ENCODE data around the gene ARCN1.
A peak's percentile ranks its signal among the peaks of the same experiment; 100 is the strongest.

Gene ARCN1

DNA sequence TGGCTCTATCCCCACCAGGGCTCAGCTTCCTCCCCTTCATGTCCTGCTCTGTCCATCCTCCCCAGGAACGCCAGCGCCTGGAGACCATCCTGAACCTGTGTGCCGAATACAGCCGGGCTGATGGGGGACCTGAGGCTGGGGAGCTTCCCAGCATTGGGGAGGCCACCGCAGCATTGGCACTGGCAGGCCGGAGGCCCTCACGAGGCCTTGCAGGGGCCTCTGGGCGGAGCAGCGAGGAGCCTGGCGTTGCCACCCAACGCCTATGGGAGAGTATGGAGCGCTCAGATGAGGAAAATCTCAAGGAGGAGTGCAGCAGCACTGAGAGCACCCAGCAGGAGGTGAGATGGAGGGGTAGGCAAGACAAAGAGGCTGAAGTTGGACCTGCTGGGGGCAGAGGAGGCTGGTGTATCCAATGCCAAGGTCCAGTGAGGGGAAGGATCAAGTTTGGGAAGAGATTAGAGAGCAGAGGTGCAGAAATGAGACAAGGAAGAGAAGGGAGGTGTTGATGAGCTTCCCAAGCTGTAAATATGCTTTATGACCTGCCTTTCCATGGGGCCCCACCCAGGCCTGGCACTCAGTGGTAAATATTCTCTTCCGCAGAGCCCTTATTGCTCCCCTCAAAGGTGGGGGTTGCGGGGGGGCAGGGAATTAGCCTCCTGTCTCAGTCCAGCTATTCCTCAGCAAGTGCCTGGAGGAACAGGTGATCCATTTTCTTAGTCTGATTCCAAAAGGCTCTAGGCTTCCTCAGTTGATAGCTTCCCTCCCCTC is 59.1 kb downstream of the ARCN1 start:
- H2BK12ac ChIP-seq (ENCODE audit: low read length in 2 of 2): no peak overlapping the region
- 93% methylated on average over 14 of the region's 14 CpGs for WGBS
- H3K9ac ChIP-seq (ENCODE audit: low read length): no peak overlapping the region
- H3K4ac ChIP-seq (ENCODE audit: low read depth in 1 of 2, low read length in 2 of 2): no peak overlapping the region
- H3K79me1 ChIP-seq (replicated peaks; ENCODE audit: low read length, poor library complexity, severe bottlenecking): peaks cover 56% of the 10 kb centered on the region
- no peak overlapping the region for H3K27ac ChIP-seq (ENCODE audit: low read length, poor library complexity, severe bottlenecking)
- H3K27me3 ChIP-seq (ENCODE audit: control insufficient read depth in 1 of 2, insufficient read depth in 1 of 2, low read length in 2 of 2): no peaks in the 10 kb centered on the region
- peaks cover 87 to 98% of the 10 kb centered on the region in 2 experiments for H3K36me3 ChIP-seq (ENCODE audit: control insufficient read depth in 1 of 2, insufficient read depth in 2 of 2, low read depth in 1 of 2, low read length in 2 of 2)
- no peak overlapping the region for H3K4me2 ChIP-seq (ENCODE audit: low read length, poor library complexity, severe bottlenecking)
- H3K23ac ChIP-seq (ENCODE audit: low read length in 2 of 2): no peak overlapping the region
- no peak overlapping the region for H2AFZ ChIP-seq (ENCODE audit: low read depth, low read length)
- no peak overlapping the region for H2BK15ac ChIP-seq (ENCODE audit: low read depth, poor library complexity, severe bottlenecking)
- DNase-seq: no peak
- H3K9me3 ChIP-seq (ENCODE audit: control insufficient read depth, low read length): no peaks in the 10 kb centered on the region
- H3K14ac ChIP-seq (ENCODE audit: low read length in 2 of 2): no peak overlapping the region
- H2AK5ac ChIP-seq (ENCODE audit: low read length, severe bottlenecking): no peak overlapping the region
- H3K4me1 ChIP-seq (ENCODE audit: control insufficient read depth, insufficient read depth, low read depth, low read length): peaks cover 33% of the 10 kb centered on the region
- no peak overlapping the region for H4K91ac ChIP-seq (ENCODE audit: low read length)
- no peak overlapping the region for H4K8ac ChIP-seq (ENCODE audit: low read length)
- H3K18ac ChIP-seq (ENCODE audit: low read depth in 1 of 2, low read length in 2 of 2): no peak overlapping the region
- no peak overlapping the region for H2BK120ac ChIP-seq (ENCODE audit: low read depth, low read length)
- no peak overlapping the region for H3K4me3 ChIP-seq (ENCODE audit: insufficient read depth in 1 of 2, low read depth in 1 of 2, low read length in 2 of 2)
- no peak overlapping the region for H2BK5ac ChIP-seq (ENCODE audit: low read depth, low read length, poor library complexity, severe bottlenecking)

- Histone ChIP-seq H3K36me3 (ENCODE audit: control insufficient read depth in 1 of 2, insufficient read depth in 2 of 2, low read depth in 1 of 2, low read length in 2 of 2) (peaks cover 82 to 95% of the 10 kb centered on the region in 2 experiments), H3K4me3 (ENCODE audit: insufficient read depth in 1 of 2, low read depth in 1 of 2, low read length in 2 of 2) (no peak overlapping the region), H3K4ac (ENCODE audit: low read depth in 1 of 2, low read length in 2 of 2) (no peak overlapping the region), H2BK120ac (ENCODE audit: low read depth, low read length) (no peak overlapping the region), H3K79me1 (replicated peaks; ENCODE audit: low read length, poor library complexity, severe bottlenecking) (peaks cover 51% of the 10 kb centered on the region), H3K27ac (ENCODE audit: low read length, poor library complexity, severe bottlenecking) (no peak overlapping the region), H3K14ac (ENCODE audit: low read length in 2 of 2) (peak overlapping the region in 1 of 2 experiments; percentile 19), H4K91ac (ENCODE audit: low read length) (no peak overlapping the region), H2AK5ac (ENCODE audit: low read length, severe bottlenecking) (no peak overlapping the region), H2AFZ (ENCODE audit: low read depth, low read length) (no peak overlapping the region), H3K4me2 (ENCODE audit: low read length, poor library complexity, severe bottlenecking) (no peak overlapping the region), H2BK5ac (ENCODE audit: low read depth, low read length, poor library complexity, severe bottlenecking) (no peak overlapping the region), H3K9ac (ENCODE audit: low read length) (no peak overlapping the region), H3K27me3 (ENCODE audit: control insufficient read depth in 1 of 2, insufficient read depth in 1 of 2, low read length in 2 of 2) (no peaks in the 10 kb centered on the region), H4K8ac (ENCODE audit: low read length) (no peak overlapping the region), H3K4me1 (ENCODE audit: control insufficient read depth, insufficient read depth, low read depth, low read length) (peaks cover 33% of the 10 kb centered on the region), H3K18ac (ENCODE audit: low read depth in 1 of 2, low read length in 2 of 2) (no peak overlapping the region), H3K23ac (ENCODE audit: low read length in 2 of 2) (no peak overlapping the region), H3K9me3 (ENCODE audit: control insufficient read depth, low read length) (no peaks in the 10 kb centered on the region), H2BK15ac (ENCODE audit: low read depth, poor library complexity, severe bottlenecking) (no peak overlapping the region), H2BK12ac (ENCODE audit: low read length in 2 of 2) (no peak overlapping the region)
- no peak for DNase-seq
- WGBS: 91% methylated on average over 8 of the region's 9 CpGs
Measured at GRCh38 chr11:118632577-118633318, 60.5 kb downstream of the ARCN1 start.

DNA sequence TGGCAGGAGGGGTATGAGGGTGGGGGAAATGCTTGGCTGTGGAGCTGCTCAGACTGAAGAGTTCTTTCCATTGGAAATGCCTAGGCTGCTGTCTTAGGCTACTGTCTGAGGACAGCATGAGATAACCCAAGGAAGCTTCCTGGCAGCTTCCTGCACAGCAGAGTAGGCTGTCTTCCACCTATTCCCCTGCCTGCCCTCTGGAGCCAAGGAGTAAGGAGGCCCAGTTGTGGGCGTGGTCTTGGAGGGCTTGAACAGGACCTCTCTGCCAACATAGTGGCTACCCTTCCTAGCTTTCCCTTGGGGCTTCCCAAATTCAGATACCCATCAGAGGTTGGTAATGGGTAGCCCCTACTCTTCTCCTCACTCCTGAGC is 61.1 kb downstream of the ARCN1 start:
- Histone ChIP-seq H3K9ac (ENCODE audit: low read length) (peak overlapping the region; percentile 78), H2BK15ac (ENCODE audit: low read depth, poor library complexity, severe bottlenecking) (no peak overlapping the region), H2BK12ac (ENCODE audit: low read length in 2 of 2) (peak overlapping the region in 1 of 2 experiments; percentile 22), H2AK5ac (ENCODE audit: low read length, severe bottlenecking) (no peak overlapping the region), H3K4me3 (ENCODE audit: insufficient read depth in 1 of 2, low read depth in 1 of 2, low read length in 2 of 2) (peak overlapping the region in 1 of 2 experiments; percentile 24), H3K79me1 (replicated peaks; ENCODE audit: low read length, poor library complexity, severe bottlenecking) (peaks cover 49% of the 10 kb centered on the region), H2BK120ac (ENCODE audit: low read depth, low read length) (no peak overlapping the region), H3K18ac (ENCODE audit: low read depth in 1 of 2, low read length in 2 of 2) (no peak overlapping the region), H2AFZ (ENCODE audit: low read depth, low read length) (no peak overlapping the region), H3K23ac (ENCODE audit: low read length in 2 of 2) (no peak overlapping the region), H3K36me3 (ENCODE audit: control insufficient read depth in 1 of 2, insufficient read depth in 2 of 2, low read depth in 1 of 2, low read length in 2 of 2) (peaks cover 82 to 93% of the 10 kb centered on the region in 2 experiments), H4K8ac (ENCODE audit: low read length) (peak overlapping the region; percentile 9), H3K14ac (ENCODE audit: low read length in 2 of 2) (no peak overlapping the region), H3K9me3 (ENCODE audit: control insufficient read depth, low read length) (no peaks in the 10 kb centered on the region), H3K4me2 (ENCODE audit: low read length, poor library complexity, severe bottlenecking) (no peak overlapping the region), H3K4ac (ENCODE audit: low read depth in 1 of 2, low read length in 2 of 2) (no peak overlapping the region), H3K27ac (ENCODE audit: low read length, poor library complexity, severe bottlenecking) (no peak overlapping the region), H3K4me1 (ENCODE audit: control insufficient read depth, insufficient read depth, low read depth, low read length) (peaks cover 33% of the 10 kb centered on the region), H2BK5ac (ENCODE audit: low read depth, low read length, poor library complexity, severe bottlenecking) (no peak overlapping the region), H3K27me3 (ENCODE audit: control insufficient read depth in 1 of 2, insufficient read depth in 1 of 2, low read length in 2 of 2) (no peaks in the 10 kb centered on the region), H4K91ac (ENCODE audit: low read length) (no peak overlapping the region)
- DNase-seq: no peak
- 100% methylated on average over 1 of the region's 1 CpG for WGBS

DNA sequence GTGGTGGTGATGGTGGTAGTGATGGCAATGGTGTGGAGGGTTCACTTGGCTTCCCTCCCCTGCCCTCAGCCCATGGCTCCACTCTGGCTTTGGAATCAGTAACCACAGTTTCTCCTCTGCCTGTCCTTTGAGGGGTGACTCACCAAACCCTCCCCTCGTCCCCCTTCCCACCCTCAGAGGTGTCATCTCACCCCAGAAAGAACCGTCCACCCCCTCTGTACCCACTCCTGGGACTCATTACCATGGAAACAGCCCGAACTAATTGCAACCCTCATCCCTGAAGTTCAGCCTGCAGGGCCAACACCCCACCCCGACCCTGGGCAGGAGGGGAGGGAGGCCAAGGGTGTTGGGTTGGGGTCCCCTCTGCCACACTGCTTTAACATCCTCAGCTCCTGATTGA is 61.8 kb downstream of the ARCN1 start:
- peaks cover 82 to 94% of the 10 kb centered on the region in 2 experiments for H3K36me3 ChIP-seq (ENCODE audit: control insufficient read depth in 1 of 2, insufficient read depth in 2 of 2, low read depth in 1 of 2, low read length in 2 of 2)
- no peaks in the 10 kb centered on the region for H3K9me3 ChIP-seq (ENCODE audit: control insufficient read depth, low read length)
- no peak overlapping the region for H3K4me2 ChIP-seq (ENCODE audit: low read length, poor library complexity, severe bottlenecking)
- H2BK120ac ChIP-seq (ENCODE audit: low read depth, low read length): no peak overlapping the region
- peak overlapping the region in 1 of 2 experiments; percentile 24 for H3K4me3 ChIP-seq (ENCODE audit: insufficient read depth in 1 of 2, low read depth in 1 of 2, low read length in 2 of 2)
- no peak overlapping the region for H3K14ac ChIP-seq (ENCODE audit: low read length in 2 of 2)
- peak overlapping the region; percentile 78 for H3K9ac ChIP-seq (ENCODE audit: low read length)
- H3K27me3 ChIP-seq (ENCODE audit: control insufficient read depth in 1 of 2, insufficient read depth in 1 of 2, low read length in 2 of 2): no peaks in the 10 kb centered on the region
- H2BK15ac ChIP-seq (ENCODE audit: low read depth, poor library complexity, severe bottlenecking): no peak overlapping the region
- peaks cover 33% of the 10 kb centered on the region for H3K4me1 ChIP-seq (ENCODE audit: control insufficient read depth, insufficient read depth, low read depth, low read length)
- WGBS: 58% methylated on average over 2 of the region's 4 CpGs
- H4K91ac ChIP-seq (ENCODE audit: low read length): no peak overlapping the region
- peak overlapping the region in 1 of 2 experiments; percentile 41 for H3K18ac ChIP-seq (ENCODE audit: low read depth in 1 of 2, low read length in 2 of 2)
- no peak overlapping the region for H2AFZ ChIP-seq (ENCODE audit: low read depth, low read length)
- no peak overlapping the region for H3K23ac ChIP-seq (ENCODE audit: low read length in 2 of 2)
- H2AK5ac ChIP-seq (ENCODE audit: low read length, severe bottlenecking): no peak overlapping the region
- H3K79me1 ChIP-seq (replicated peaks; ENCODE audit: low read length, poor library complexity, severe bottlenecking): peaks cover 50% of the 10 kb centered on the region
- DNase-seq: peak; percentile 59
- H2BK12ac ChIP-seq (ENCODE audit: low read length in 2 of 2): no peak overlapping the region
- H4K8ac ChIP-seq (ENCODE audit: low read length): no peak overlapping the region
- no peak overlapping the region for H3K27ac ChIP-seq (ENCODE audit: low read length, poor library complexity, severe bottlenecking)
- no peak overlapping the region for H2BK5ac ChIP-seq (ENCODE audit: low read depth, low read length, poor library complexity, severe bottlenecking)
- no peak overlapping the region for H3K4ac ChIP-seq (ENCODE audit: low read depth in 1 of 2, low read length in 2 of 2)
